Aorta (tissue), 5 donors: ENCODE data around the gene RBPMS2. TPM values are rescaled to one million over a fixed set of nuclear protein-coding genes. Genes with fewer than 3 reads are reported as not detected.

Source experiments
- ATAC-seq: fragments of 200-7000 bp; cut with Tn5 transposase; one replicate; pipeline ENCODE4 v1.9.1; 2022; ENCODE audit warnings: moderate library complexity; ENCODE audit not compliant: low FRiP score
- DNase-seq, 2 donors: peaks; one replicate each; pipeline ENCODE4 v3.0.0-alpha.2; 2020
- H3K27ac ChIP-seq, 2 donors: one replicate each; pipeline ENCODE4 v1.5.1; 2013; ENCODE audit warnings: low read length in 2 of 2, mild to moderate bottlenecking in 2 of 2, moderate library complexity in 2 of 2, control low read depth in 1 of 2, inconsistent platforms in 1 of 2, low read depth in 1 of 2
- H3K27me3 ChIP-seq, 2 donors: one replicate each; pipeline ENCODE4 v1.6.1; 2013; ENCODE audit warnings: control low read depth in 1 of 2, low read length in 1 of 2, mild to moderate bottlenecking in 1 of 2, moderate library complexity in 1 of 2; ENCODE audit not compliant: insufficient read depth in 2 of 2, control insufficient read depth in 1 of 2
- H3K36me3 ChIP-seq, 2 donors: one replicate each; pipeline ENCODE4 v1.6.1; 2013; ENCODE audit warnings: control low read depth in 1 of 2, low read length in 1 of 2, mild to moderate bottlenecking in 1 of 2; ENCODE audit not compliant: insufficient read depth in 2 of 2, control insufficient read depth in 1 of 2
- H3K4me1 ChIP-seq, 2 donors: one replicate each; pipeline ENCODE4 v1.6.1; 2013; ENCODE audit warnings: low read length in 2 of 2, control low read depth in 1 of 2, mild to moderate bottlenecking in 1 of 2, moderate library complexity in 1 of 2; ENCODE audit not compliant: insufficient read depth in 2 of 2, control insufficient read depth in 1 of 2
- H3K4me3 ChIP-seq, 2 donors: one replicate each; pipeline ENCODE4 v1.5.1; 2013; ENCODE audit warnings: low read length in 2 of 2, control low read depth in 1 of 2, mild to moderate bottlenecking in 1 of 2
- H3K9me3 ChIP-seq: one replicate; pipeline ENCODE4 v1.6.1; 2013; ENCODE audit warnings: mild to moderate bottlenecking, low read length; ENCODE audit not compliant: control insufficient read depth
- WGBS, 2 donors: extraction: QIAGEN DNeasy Blood & Tissue Kit; methylation state at CpG; one replicate each; pipeline ENCODE4 v1.1.7; 2013; 5-methylcytosine and 5-hydroxymethylcytosine counted together
- intact Hi-C, 2 donors: fragments of 100-400 bp; cut with DNase I; formaldehyde crosslinking; loops; one replicate each; pipeline versions ENCODE4 v1.14.2 to v1.15.0; 2022
- polyA plus RNA-seq, 2 donors: library from polyadenylated mRNA; stranded (reverse); fragments of 200-250 nt; gene quantifications; one replicate each; pipeline ENCODE4 v1.2.3, GENCODE V29; 2013
- total RNA-seq, 2 donors: library from RNA; stranded (reverse); fragmentation: NEBNext Ultra II Directional; extraction: Animal tissue kit (Norgen Biotek cat#: 25700); gene quantifications; one replicate each; pipeline ENCODE4 v1.2.1, GENCODE V29; 2021
- donor health status: healthy with polysubstance abuse.
- donor health status: Bipolar disorder and iron deficiency.
- donor health status: DM: no; HTN: no; CAD: no.
- donor health status: DM: no; HTN: no; CAD: no.
- donor health status: DM: yes; HTN: yes; CAD: no.

Gene RBPMS2
- total and polyA plus RNA-seq, 4 donors, result 0.51 to 9.9 (median 4.0) TPM

DNA sequence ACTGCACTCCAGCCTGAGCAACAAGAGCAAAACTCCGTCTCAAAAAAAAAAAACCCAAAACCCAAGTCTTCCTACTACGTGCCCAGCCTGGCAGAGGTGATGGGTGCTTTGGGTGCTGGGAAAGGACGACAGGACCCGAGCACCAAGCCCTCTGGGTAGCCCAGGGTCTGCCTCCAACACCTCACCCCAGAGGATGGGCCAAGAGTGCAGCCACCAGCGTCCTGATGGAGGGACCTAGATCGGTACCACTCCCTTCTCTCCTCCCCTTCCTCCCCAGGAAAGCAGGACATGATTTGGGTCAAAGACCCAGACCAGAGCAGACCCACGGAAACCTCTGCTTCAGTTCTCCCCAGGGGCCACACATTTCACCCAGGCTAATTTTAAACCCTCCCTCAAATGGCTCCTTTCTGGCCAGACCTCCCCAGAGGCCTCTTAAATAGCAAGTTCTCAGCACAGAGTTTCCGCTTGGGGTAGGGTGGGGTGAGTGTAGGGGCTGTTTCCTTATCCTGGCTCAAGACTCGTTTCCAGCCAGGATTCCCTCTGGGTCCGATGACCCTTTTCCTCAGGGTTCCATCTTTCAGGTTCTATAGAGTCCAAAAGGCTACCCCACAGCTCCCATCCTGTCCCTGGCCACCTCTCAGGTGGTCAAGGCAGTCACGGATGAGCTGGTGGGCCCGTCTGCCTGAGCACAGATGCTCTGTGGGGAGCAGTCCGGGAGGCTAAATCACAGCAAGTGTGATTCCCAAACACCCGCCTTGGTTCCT, 20.5 kb downstream of the RBPMS2 start:
- H3K4me3 ChIP-seq, result no peak overlapping the region
- intact Hi-C loops, result no loop called here
- no peak for DNase-seq
- no peaks in the 10 kb centered on the region for H3K9me3 ChIP-seq
- no peaks in the 10 kb centered on the region for H3K36me3 ChIP-seq
- ATAC-seq, result peak; percentile 44
- WGBS, 2 donors, result 53 to 55% methylated on average over 14 of the region's 14 CpGs
- H3K27ac ChIP-seq, result no peak overlapping the region
- H3K4me1 ChIP-seq, result no peaks in the 10 kb centered on the region
- no peaks in the 10 kb centered on the region for H3K27me3 ChIP-seq

DNA sequence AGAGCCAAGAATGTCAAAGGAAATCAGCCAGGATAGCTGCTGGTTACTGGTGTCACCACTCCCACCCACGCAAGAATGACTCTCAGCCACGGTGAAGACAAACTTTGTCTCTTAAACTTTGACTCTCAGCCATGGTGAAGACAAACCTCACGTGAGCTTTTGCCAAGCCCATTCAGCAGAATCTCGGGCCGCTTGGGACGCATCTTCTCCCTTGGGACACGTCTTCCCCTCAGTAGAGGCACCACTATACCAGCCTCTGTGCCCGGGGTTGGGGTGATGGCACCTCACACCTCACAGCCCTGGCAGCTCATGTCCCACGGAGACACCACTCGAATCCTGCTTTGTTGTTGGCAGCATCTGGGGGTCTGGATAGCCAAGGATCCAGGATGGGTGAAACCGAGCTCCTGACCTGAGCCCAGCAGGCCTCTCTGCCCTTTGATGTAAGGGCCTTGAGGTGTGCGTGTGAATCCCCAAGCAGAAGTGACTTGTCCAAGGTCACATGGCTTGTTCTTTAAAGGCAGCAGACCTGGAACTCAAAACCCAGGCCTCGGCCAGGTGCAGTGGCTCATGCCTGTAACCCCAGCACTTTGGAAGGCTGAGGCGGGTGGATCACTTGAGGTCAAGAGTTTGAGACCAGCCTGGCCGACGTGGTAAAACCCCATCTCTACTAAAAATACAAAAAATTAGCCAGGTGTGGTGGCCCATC, 21.8 kb downstream of the RBPMS2 start:
- DNase-seq (no peak), ATAC-seq (no peak)
- H3K27me3 ChIP-seq, result no peaks in the 10 kb centered on the region
- intact Hi-C loops, result no loop called here
- no peak overlapping the region for H3K27ac ChIP-seq
- H3K36me3 ChIP-seq, result no peaks in the 10 kb centered on the region
- WGBS, 2 donors, result 90% methylated on average over 16 of the region's 16 CpGs
- no peak overlapping the region for H3K4me3 ChIP-seq
- H3K4me1 ChIP-seq, result no peaks in the 10 kb centered on the region
- H3K9me3 ChIP-seq, result no peaks in the 10 kb centered on the region

DNA sequence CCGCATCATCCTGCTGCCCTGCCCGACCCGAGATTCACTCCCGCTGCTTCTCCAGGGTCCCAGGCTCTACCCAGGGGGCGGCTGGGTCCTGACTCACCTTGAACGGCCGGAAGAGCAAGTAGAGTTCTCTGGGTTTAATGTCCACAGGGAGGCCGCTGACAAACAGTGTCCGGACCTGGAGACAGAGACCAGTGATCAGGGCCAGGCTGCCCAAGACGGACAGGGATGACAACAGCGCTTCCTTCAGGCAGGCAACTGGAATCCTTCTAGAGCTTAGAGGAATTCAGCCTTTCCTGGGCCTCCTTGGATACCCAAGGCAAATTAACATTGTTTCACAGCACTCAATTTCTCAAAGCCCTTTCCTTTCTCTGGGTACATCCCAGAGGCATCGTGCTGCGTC, 23.9 kb downstream of the RBPMS2 start:
- ATAC-seq (no peak), DNase-seq (no peak)
- no peak overlapping the region for H3K4me3 ChIP-seq
- no peaks in the 10 kb centered on the region for H3K4me1 ChIP-seq
- H3K9me3 ChIP-seq, result no peaks in the 10 kb centered on the region
- no peaks in the 10 kb centered on the region for H3K36me3 ChIP-seq
- intact Hi-C loops, result no loop called here
- no peak overlapping the region for H3K27ac ChIP-seq
- WGBS, 2 donors, result 95% methylated on average over 13 of the region's 13 CpGs
- no peaks in the 10 kb centered on the region for H3K27me3 ChIP-seq

DNA sequence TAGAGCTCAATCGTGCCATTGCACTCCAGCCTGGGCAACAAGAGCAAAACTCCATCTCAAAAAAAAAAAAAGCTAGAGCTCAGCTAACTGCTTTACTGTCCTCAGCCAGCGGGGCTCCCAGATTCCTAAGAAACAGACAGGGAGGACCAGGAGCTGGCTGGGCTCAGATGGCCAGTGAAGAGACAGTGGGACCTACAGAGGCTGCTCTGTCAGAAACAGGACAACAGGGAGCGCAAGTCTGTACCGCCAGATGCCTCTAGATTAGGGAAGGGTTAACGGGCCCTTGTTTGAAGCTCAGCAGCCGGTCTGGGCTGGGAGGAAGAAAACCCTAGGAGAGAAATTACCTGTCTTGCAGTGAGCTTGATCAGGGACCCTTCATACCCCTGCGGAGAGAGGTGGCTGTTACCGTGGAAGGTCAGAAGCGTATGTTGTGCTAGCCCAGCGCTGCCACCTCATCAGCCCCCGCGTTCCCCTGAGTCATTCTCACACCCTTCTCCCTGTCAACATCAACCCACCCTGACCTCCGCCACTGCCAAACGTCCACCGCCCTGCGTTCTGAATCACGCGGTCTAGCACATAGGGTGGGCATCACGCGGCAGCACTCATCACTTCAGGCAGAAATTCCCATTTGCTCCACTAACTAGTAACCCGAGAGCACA, 25.3 kb downstream of the RBPMS2 start:
- intact Hi-C loops, result loop anchor here in 1 of 2 donors (5.0 kb wide), 1 partner anchor 42 kb away; no protein-coding TSS in a partner anchor
- ATAC-seq (no peak), DNase-seq (no peak)
- Histone ChIP-seq H3K36me3 (no peaks in the 10 kb centered on the region), H3K4me3 (no peak overlapping the region), H3K27ac (no peak overlapping the region), H3K4me1 (no peaks in the 10 kb centered on the region), H3K27me3 (no peaks in the 10 kb centered on the region), H3K9me3 (no peaks in the 10 kb centered on the region)
- WGBS, 2 donors, result 79 to 83% methylated on average over 21 of the region's 21 CpGs

DNA sequence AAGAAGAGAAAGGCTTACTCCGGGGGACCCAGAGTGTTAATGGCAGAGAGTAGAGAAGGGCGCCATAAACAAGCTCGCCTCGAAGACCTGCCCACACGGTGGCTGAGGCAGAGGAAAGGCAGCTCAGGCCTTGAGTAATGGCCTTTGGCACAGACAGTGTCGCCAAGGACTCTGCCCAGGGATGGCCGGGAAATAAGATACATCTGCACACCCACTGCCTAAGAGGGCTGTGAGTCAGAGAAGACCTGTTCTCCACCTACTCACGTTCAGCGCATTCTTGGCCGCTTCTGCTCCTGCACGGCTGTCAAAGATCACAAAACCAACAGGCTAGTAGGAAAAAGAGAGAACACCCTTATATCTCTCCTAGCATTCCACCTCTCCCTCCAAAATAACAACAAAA, 26.2 kb downstream of the RBPMS2 start:
- intact Hi-C loops, result loop anchor here in 1 of 2 donors (5.0 kb wide), 1 partner anchor 43 kb away; no protein-coding TSS in a partner anchor
- 72 to 74% methylated on average over 11 of the region's 11 CpGs for WGBS, 2 donors

DNA sequence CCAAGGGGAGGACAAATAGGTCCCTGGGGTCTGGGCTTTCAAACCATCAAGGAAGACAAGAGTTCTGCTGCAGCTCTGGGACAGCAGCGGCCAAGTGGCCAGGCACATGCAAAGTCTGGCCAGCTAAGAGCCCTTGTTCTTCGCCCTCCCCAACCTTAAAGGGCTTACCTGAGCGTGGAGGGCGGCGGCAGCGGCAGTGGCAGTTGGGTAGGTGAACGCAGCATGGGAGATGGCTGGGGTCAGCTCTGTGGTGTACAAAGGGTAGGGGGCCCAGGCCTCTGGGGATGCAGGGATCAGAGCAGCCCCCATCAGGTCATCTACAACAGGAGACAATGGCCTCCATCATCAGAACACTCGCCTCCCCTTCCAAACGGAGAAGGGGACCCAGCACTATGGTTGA, 27.1 kb downstream of the RBPMS2 start:
- no peaks in the 10 kb centered on the region for H3K36me3 ChIP-seq
- ATAC-seq (no peak), DNase-seq (no peak)
- H3K4me3 ChIP-seq, result no peak overlapping the region
- no peak overlapping the region for H3K27ac ChIP-seq
- no peaks in the 10 kb centered on the region for H3K4me1 ChIP-seq
- intact Hi-C loops, result loop anchor here in 1 of 2 donors (5.0 kb wide), 1 partner anchor 44 kb away; no protein-coding TSS in a partner anchor
- no peaks in the 10 kb centered on the region for H3K27me3 ChIP-seq
- H3K9me3 ChIP-seq, result no peaks in the 10 kb centered on the region
- WGBS, 2 donors, result 96 to 99% methylated on average over 9 of the region's 9 CpGs

More for the DNA sequence above, 26.2 kb downstream of the RBPMS2 start:
- H3K9me3 ChIP-seq, result no peaks in the 10 kb centered on the region
- H3K4me1 ChIP-seq, result no peaks in the 10 kb centered on the region
- H3K36me3 ChIP-seq, result no peaks in the 10 kb centered on the region
- no peak for ATAC-seq
- H3K27me3 ChIP-seq, result no peaks in the 10 kb centered on the region
- H3K27ac ChIP-seq, result no peak overlapping the region
- no peak overlapping the region for H3K4me3 ChIP-seq
- DNase-seq, result no peak

DNA sequence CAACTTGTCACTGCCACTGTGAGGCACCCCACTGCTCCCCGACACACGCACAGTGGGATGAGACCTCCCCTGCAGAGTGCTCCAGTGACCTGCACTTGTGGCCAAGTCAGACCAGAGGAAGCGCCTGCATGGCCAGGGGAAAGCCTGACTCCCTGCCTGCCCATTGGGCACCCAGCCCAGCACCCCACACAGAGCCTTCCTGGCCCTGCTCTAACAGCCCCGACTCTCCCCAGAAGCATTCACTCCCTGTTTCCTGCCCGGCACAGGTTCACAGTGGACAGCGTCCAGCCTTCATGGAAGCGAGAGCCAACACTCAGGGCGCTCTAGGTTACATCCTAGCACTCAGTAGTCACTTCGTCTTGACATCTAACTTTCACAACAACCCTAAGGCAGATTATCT, 27.8 kb downstream of the RBPMS2 start:
- no peaks in the 10 kb centered on the region for H3K4me1 ChIP-seq
- H3K27me3 ChIP-seq, result no peaks in the 10 kb centered on the region
- H3K27ac ChIP-seq, result no peak overlapping the region
- no peak for DNase-seq
- intact Hi-C loops, result loop anchor here in 1 of 2 donors (5.0 kb wide), 1 partner anchor 45 kb away; no protein-coding TSS in a partner anchor
- no peak for ATAC-seq
- no peaks in the 10 kb centered on the region for H3K9me3 ChIP-seq
- H3K4me3 ChIP-seq, result no peak overlapping the region
- no peaks in the 10 kb centered on the region for H3K36me3 ChIP-seq
- WGBS, 2 donors, result 86 to 89% methylated on average over 9 of the region's 9 CpGs

DNA sequence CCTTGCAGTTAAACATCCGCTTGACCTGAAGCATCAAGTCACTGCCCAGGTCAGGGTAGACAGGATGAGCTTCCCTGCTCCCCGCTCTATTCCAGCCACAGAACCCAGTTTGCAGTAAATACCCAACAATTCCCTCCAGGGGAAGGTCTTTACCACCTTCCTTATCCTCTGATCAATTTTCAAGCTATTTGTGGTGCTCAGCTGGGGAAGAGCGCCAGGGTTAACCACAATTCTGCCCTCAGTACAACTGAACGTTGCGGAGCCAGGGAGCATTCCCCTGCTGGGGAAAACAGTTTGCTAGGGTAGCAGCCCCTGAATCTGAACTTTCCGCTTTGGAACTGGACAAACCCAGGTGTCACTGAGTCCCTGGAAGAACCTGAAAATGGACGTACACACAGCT, 28.5 kb downstream of the RBPMS2 start:
- Histone ChIP-seq H3K9me3 (no peaks in the 10 kb centered on the region), H3K27me3 (no peaks in the 10 kb centered on the region), H3K4me3 (no peak overlapping the region), H3K4me1 (no peaks in the 10 kb centered on the region), H3K27ac (no peak overlapping the region), H3K36me3 (no peaks in the 10 kb centered on the region)
- intact Hi-C loops, result loop anchor here in 1 of 2 donors (5.0 kb wide), 1 partner anchor 45 kb away; no protein-coding TSS in a partner anchor
- WGBS, 2 donors, result 91 to 93% methylated on average over 7 of the region's 7 CpGs
- ATAC-seq (no peak), DNase-seq (no peak)
